ENCODE data around the gene CD247. TPM values are rescaled to one million over a fixed set of nuclear protein-coding genes. Genes with fewer than 3 reads are reported as not detected.

The CD247 gene
- total and polyA plus RNA-seq, 2 of the 4 experiments (the other 2 are of a cell fraction): not detected

DNA sequence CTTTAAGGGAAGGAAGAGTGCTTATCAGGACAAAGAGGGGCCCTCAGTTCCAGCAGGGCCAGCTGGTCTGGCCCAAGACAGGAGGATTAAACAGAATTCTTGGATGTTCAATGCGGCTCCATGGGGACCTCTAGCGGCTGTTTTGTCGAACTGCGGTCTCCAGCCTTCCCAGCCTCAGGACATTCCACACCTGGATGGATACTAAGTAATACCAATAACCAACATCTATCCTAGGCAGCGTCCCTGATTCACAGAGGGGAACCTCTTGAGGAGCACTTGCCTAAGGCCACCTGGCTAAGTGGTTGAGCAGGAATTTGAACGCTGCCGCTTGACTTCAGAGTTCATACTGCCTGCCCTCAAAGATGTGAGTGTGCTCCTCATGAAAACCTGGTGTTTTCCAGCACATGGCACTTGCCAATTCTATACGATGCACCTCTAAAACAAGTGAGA is 15.5 kb upstream of the CD247 start:
- POLR2A ChIA-PET (ENCODE audit: unreplicated experiment): no interaction called here
- peak; percentile 98 for ATAC-seq (ENCODE audit: low read depth)
- intact Hi-C loops (cut with micrococcal nuclease): loop anchor here (1.0 to 10.0 kb wide), 5 partner anchors 91 to 629 kb away; no protein-coding TSS in a partner anchor

More for the DNA sequence above, 15.5 kb upstream of the CD247 start:
- H2BK20ac ChIP-seq (ENCODE audit: low read depth, low read length): no peak overlapping the region
- WGBS, 2 experiments (ENCODE audit: extremely low coverage in 2 of 2, insufficient read length in 1 of 2): no CpG with 5 or more reads among the region's 8 CpGs
- H3K4me1 ChIP-seq (ENCODE audit: control insufficient read depth, insufficient read depth, low read length): peaks cover 2% of the 10 kb centered on the region; the same call in 1 of the 2 replicates
- H3K36me3 ChIP-seq (ENCODE audit: control insufficient read depth, insufficient read depth, low read length): no peaks in the 10 kb centered on the region
- H2AFZ ChIP-seq (replicated peaks; ENCODE audit: low read length, poor library complexity): peak overlapping the region; percentile 56
- no peaks in the 10 kb centered on the region for H3K9me3 ChIP-seq (ENCODE audit: control insufficient read depth, insufficient read depth, low read length)
- H4K8ac ChIP-seq (ENCODE audit: low read depth in 2 of 2, low read length in 2 of 2): no peak overlapping the region
- in situ Hi-C loops (cut with MboI; ENCODE audit: low sequenced_read_pairs): loop anchor here (10.0 kb wide), 2 partner anchors 269 to 469 kb away; no protein-coding TSS in a partner anchor
- no peaks in the 10 kb centered on the region for H3K79me1 ChIP-seq (ENCODE audit: low read depth in 1 of 2, low read length in 2 of 2)
- no peak overlapping the region for H3K14ac ChIP-seq (replicated peaks; ENCODE audit: low read depth, low read length)
- no TSS peak for BruUV-seq (replicated peaks)
- H3K18ac ChIP-seq (ENCODE audit: low read depth, low read length): no peak overlapping the region
- H3K56ac ChIP-seq (ENCODE audit: extremely low read depth, insufficient read depth, low read length): no peak overlapping the region
- H3K9ac ChIP-seq (ENCODE audit: low read depth, low read length): no peak overlapping the region
- peak; percentile 50 for DNase-seq
- H2AK5ac ChIP-seq (ENCODE audit: low read depth, low read length): no peak overlapping the region
- no peak overlapping the region for H3K27ac ChIP-seq (ENCODE audit: insufficient read depth, low read length)
- H3K4ac ChIP-seq (ENCODE audit: low read depth, low read length): no peak overlapping the region
- no peaks in the 10 kb centered on the region for H3K9me1 ChIP-seq (ENCODE audit: insufficient read depth, low read length)
- CTCF ChIA-PET: interaction anchor here (0.6 to 2.2 kb wide), 6 partner anchors 17 to 728 kb away, joined by 3 to 5 read pairs (median 3); no protein-coding TSS in a partner anchor
- no peak overlapping the region for H2BK5ac ChIP-seq (ENCODE audit: low read depth, low read length, poor library complexity, severe bottlenecking)
- dilution Hi-C loops (cut with HindIII; ENCODE audit: low sequenced_read_pairs, unreplicated experiment): no loop called here
- peaks cover 20% of the 10 kb centered on the region for H3K27me3 ChIP-seq (ENCODE audit: control insufficient read depth, insufficient read depth, low read length)
- no peak overlapping the region for H3K4me2 ChIP-seq (ENCODE audit: low read depth, low read length)
- no peak overlapping the region for H2BK120ac ChIP-seq (ENCODE audit: low read depth, low read length)
- H4K91ac ChIP-seq (ENCODE audit: insufficient read depth, low read depth, low read length): no peak overlapping the region
- H4K20me1 ChIP-seq (ENCODE audit: insufficient read depth, low read length): no peaks in the 10 kb centered on the region
- no peak overlapping the region for H3K4me3 ChIP-seq (ENCODE audit: insufficient read depth, low read depth, low read length)
- no peak overlapping the region for H2BK15ac ChIP-seq (ENCODE audit: low read depth, low read length)
- H2AK9ac ChIP-seq (replicated peaks; ENCODE audit: low read depth, low read length, poor library complexity): no peak overlapping the region
- H3K23ac ChIP-seq (ENCODE audit: low read depth, low read length): no peak overlapping the region
- TF ChIP-seq CHD1 (IDR thresholded peaks at IDR 0.05; ENCODE audit: low read depth, low read length) (no peak), BHLHE40 (IDR thresholded peaks at IDR 0.05; ENCODE audit: low read depth, low read length) (no peak), MAFK (IDR thresholded peaks at IDR 0.05; ENCODE audit: low read depth, low read length) (no peak), MAZ (IDR thresholded peaks at IDR 0.05; ENCODE audit: borderline replicate concordance, low read depth, low read length) (no peak), RFX5 (IDR thresholded peaks at IDR 0.05; ENCODE audit: low read depth, low read length) (no peak), FOS (IDR thresholded peaks at IDR 0.05; ENCODE audit: low read depth, low read length) (no peak), POLR2A (IDR thresholded peaks at IDR 0.05; ENCODE audit: low read depth, low read length) (no peak), RAD21 (IDR thresholded peaks at IDR 0.05; ENCODE audit: low read length) (peak; percentile 80), RCOR1 (IDR thresholded peaks at IDR 0.05; ENCODE audit: insufficient replicate concordance, low read length) (no peak), MXI1 (IDR thresholded peaks at IDR 0.05; ENCODE audit: borderline replicate concordance, low read depth, low read length) (no peak), SMC3 (IDR thresholded peaks at IDR 0.05; ENCODE audit: low read depth, low read length) (peak; percentile 61), NFE2L2 (IDR thresholded peaks at IDR 0.05; ENCODE audit: low read depth, low read length) (no peak), CEBPB (IDR thresholded peaks at IDR 0.05; ENCODE audit: low read depth, low read length) (no peak)
- TF ChIP-seq, protein P1, sequence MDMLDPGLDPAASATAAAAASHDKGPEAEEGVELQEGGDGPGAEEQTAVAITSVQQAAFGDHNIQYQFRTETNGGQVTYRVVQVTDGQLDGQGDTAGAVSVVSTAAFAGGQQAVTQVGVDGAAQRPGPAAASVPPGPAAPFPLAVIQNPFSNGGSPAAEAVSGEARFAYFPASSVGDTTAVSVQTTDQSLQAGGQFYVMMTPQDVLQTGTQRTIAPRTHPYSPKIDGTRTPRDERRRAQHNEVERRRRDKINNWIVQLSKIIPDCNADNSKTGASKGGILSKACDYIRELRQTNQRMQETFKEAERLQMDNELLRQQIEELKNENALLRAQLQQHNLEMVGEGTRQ (IDR thresholded peaks at IDR 0.05; ENCODE audit: low read depth, low read length): no peak
- TF ChIP-seq, protein P2, sequence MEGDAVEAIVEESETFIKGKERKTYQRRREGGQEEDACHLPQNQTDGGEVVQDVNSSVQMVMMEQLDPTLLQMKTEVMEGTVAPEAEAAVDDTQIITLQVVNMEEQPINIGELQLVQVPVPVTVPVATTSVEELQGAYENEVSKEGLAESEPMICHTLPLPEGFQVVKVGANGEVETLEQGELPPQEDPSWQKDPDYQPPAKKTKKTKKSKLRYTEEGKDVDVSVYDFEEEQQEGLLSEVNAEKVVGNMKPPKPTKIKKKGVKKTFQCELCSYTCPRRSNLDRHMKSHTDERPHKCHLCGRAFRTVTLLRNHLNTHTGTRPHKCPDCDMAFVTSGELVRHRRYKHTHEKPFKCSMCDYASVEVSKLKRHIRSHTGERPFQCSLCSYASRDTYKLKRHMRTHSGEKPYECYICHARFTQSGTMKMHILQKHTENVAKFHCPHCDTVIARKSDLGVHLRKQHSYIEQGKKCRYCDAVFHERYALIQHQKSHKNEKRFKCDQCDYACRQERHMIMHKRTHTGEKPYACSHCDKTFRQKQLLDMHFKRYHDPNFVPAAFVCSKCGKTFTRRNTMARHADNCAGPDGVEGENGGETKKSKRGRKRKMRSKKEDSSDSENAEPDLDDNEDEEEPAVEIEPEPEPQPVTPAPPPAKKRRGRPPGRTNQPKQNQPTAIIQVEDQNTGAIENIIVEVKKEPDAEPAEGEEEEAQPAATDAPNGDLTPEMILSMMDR (conservative IDR thresholded peaks at IDR 0.05; ENCODE audit: low read depth, low read length): peak; percentile 85
- TF ChIP-seq, protein P3, sequence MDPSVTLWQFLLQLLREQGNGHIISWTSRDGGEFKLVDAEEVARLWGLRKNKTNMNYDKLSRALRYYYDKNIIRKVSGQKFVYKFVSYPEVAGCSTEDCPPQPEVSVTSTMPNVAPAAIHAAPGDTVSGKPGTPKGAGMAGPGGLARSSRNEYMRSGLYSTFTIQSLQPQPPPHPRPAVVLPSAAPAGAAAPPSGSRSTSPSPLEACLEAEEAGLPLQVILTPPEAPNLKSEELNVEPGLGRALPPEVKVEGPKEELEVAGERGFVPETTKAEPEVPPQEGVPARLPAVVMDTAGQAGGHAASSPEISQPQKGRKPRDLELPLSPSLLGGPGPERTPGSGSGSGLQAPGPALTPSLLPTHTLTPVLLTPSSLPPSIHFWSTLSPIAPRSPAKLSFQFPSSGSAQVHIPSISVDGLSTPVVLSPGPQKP (IDR thresholded peaks at IDR 0.05; ENCODE audit: borderline replicate concordance, low read depth, low read length): no peak
- no peak overlapping the region for H4K5ac ChIP-seq (ENCODE audit: low read depth, low read length)
